HEK293 (cell line): ENCODE results near the gene CD300LG.

ENCODE experiments used
- KLF1 ChIP-seq: fragments of 450-650 bp; formaldehyde crosslinking; IDR thresholded peaks from 2 replicates; pipeline ENCODE4 v1.5.1; 2016; ENCODE audit warnings: missing biosample characterization, missing genetic modification characterization
- KLF8 ChIP-seq: fragments of 450-650 bp; formaldehyde crosslinking; IDR thresholded peaks from 2 replicates; pipeline ENCODE4 v1.5.1; 2016; ENCODE audit warnings: missing biosample characterization, missing genetic modification characterization
- KLF9 ChIP-seq: fragments of 450-650 bp; formaldehyde crosslinking; IDR thresholded peaks from 2 replicates; pipeline ENCODE4 v1.5.1; 2016; ENCODE audit warnings: missing biosample characterization, missing genetic modification characterization, low read depth
- MYNN ChIP-seq: fragments of 450-650 bp; formaldehyde crosslinking; IDR thresholded peaks from 2 replicates; pipeline ENCODE4 v1.5.1; 2016; ENCODE audit warnings: missing biosample characterization, missing genetic modification characterization, borderline replicate concordance
- SP2 ChIP-seq: fragments of 450-650 bp; formaldehyde crosslinking; IDR thresholded peaks from 2 replicates; pipeline ENCODE4 v1.5.1; 2016; ENCODE audit warnings: missing biosample characterization, missing genetic modification characterization
- SP3 ChIP-seq: fragments of 450-650 bp; formaldehyde crosslinking; IDR thresholded peaks from 2 replicates; pipeline ENCODE4 v1.5.1; 2016; ENCODE audit warnings: missing biosample characterization, missing genetic modification characterization
- ZBTB17 ChIP-seq: fragments of 450-650 bp; formaldehyde crosslinking; IDR thresholded peaks from 2 replicates; pipeline ENCODE4 v1.5.1; 2016; ENCODE audit warnings: missing biosample characterization, missing genetic modification characterization
- ZBTB20 ChIP-seq: fragments of 450-650 bp; formaldehyde crosslinking; IDR thresholded peaks from 2 replicates; pipeline ENCODE4 v1.5.1; 2016; ENCODE audit warnings: missing biosample characterization, missing genetic modification characterization
- ZBTB7A ChIP-seq: fragments of 450-650 bp; formaldehyde crosslinking; IDR thresholded peaks from 2 replicates; pipeline ENCODE4 v1.5.1; 2016; ENCODE audit warnings: low read depth, missing biosample characterization, missing genetic modification characterization
- ZBTB8A ChIP-seq: fragments of 450-650 bp; formaldehyde crosslinking; IDR thresholded peaks from 2 replicates; pipeline ENCODE4 v1.5.1; 2016; ENCODE audit warnings: missing biosample characterization, missing genetic modification characterization
- ZFP37 ChIP-seq: fragments of 450-650 bp; formaldehyde crosslinking; IDR thresholded peaks from 2 replicates; pipeline ENCODE4 v1.5.1; 2016; ENCODE audit warnings: missing biosample characterization, missing genetic modification characterization
- ZFP69B ChIP-seq: fragments of 450-650 bp; formaldehyde crosslinking; IDR thresholded peaks from 2 replicates; pipeline ENCODE4 v1.5.1; 2016; ENCODE audit warnings: missing biosample characterization, missing genetic modification characterization
- ZIC2 ChIP-seq: fragments of 450-650 bp; formaldehyde crosslinking; IDR thresholded peaks from 2 replicates; pipeline ENCODE4 v1.5.1; 2016; ENCODE audit warnings: missing biosample characterization, missing genetic modification characterization
- ZNF324 ChIP-seq: fragments of 450-650 bp; formaldehyde crosslinking; IDR thresholded peaks from 2 replicates; pipeline ENCODE4 v1.5.1; 2016; ENCODE audit warnings: missing biosample characterization, missing genetic modification characterization
- ZNF354C ChIP-seq: fragments of 450-650 bp; formaldehyde crosslinking; IDR thresholded peaks from 2 replicates; pipeline ENCODE4 v1.5.1; 2016; ENCODE audit warnings: missing biosample characterization, missing genetic modification characterization, low read depth, borderline replicate concordance
- ZNF404 ChIP-seq: fragments of 450-650 bp; formaldehyde crosslinking; IDR thresholded peaks from 2 replicates; pipeline ENCODE4 v1.5.1; 2017; ENCODE audit warnings: missing biosample characterization, missing genetic modification characterization
- ZNF423 ChIP-seq: fragments of 450-650 bp; formaldehyde crosslinking; IDR thresholded peaks from 2 replicates; pipeline ENCODE4 v1.5.1; 2016; ENCODE audit warnings: missing biosample characterization, missing genetic modification characterization
- ZNF501 ChIP-seq: fragments of 450-650 bp; formaldehyde crosslinking; IDR thresholded peaks from 2 replicates; pipeline ENCODE4 v1.5.1; 2016; ENCODE audit warnings: missing biosample characterization, missing genetic modification characterization
- TF ChIP-seq, protein P1 (sequence below): fragments of 450-650 bp; formaldehyde crosslinking; IDR thresholded peaks from 2 replicates; pipeline ENCODE4 v1.5.1; 2017; ENCODE audit warnings: missing biosample characterization, missing genetic modification characterization
- TF ChIP-seq, protein P2 (sequence below): fragments of 450-650 bp; formaldehyde crosslinking; IDR thresholded peaks from 2 replicates; pipeline ENCODE4 v1.5.1; 2016; ENCODE audit warnings: missing biosample characterization, missing genetic modification characterization
- TF ChIP-seq, protein P3 (sequence below): fragments of 450-650 bp; formaldehyde crosslinking; IDR thresholded peaks from 2 replicates; pipeline ENCODE4 v1.5.1; 2017; ENCODE audit warnings: missing biosample characterization, missing genetic modification characterization

CD300LG gene

DNA sequence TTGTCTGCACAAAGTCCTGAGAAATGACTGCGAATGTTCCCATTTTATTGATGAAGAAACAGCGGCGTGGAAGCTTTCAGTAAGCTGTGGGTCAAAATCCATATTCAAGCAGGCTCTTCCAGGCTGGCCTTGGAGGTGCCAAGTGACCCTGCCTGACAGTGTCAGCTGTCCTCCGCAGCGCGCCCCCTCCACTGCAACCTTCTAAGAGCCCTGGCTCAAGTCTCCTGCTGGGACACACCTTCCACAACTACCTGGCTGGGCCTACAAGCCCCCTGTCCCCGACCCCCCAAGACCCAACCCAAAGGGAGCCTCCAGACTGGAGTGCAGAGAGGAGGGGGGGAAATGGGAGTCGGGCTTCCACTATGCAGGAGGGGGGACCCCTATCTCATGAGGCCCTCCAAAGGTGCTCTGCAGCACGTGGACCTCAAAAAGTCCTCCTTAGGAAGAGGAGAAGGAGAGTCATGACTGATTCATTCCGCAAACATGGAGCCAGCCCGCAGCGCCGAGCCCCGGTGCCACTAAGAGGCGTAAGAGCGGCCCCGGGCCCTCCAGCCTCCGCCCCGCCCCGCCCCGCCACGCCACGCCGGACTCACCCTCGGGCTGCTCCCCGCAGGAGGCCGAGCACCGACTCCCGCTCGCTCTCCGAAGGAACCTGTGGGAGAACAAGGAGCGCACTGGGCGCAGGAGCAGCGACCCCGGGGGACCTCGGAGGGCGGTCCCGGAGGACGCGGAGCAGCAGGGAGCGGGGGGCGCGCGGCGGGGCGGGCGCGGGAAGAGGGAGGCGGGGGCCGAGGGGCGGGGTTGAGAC lies 14.6 kb upstream of the CD300LG start (continued):
- TF ChIP-seq KLF8 (peak; percentile 72; the same call in 1 of the 2 replicates), ZBTB7A (tag by site-specific recombination) (no peak), ZFP69B (tag by site-specific recombination) (0 out of 2 replicates have a peak, but pooled peaks have one; percentile 10), MYNN (tag by site-specific recombination) (no peak), ZFP37 (0 out of 2 replicates have a peak, but pooled peaks have one; percentile 30), ZBTB8A (tag by site-specific recombination) (peak; percentile 64), ZNF324 (tag by site-specific recombination) (no peak), SP2 (tag by site-specific recombination) (peak; percentile 46), ZBTB20 (peak; percentile 91), SP3 (tag by site-specific recombination) (peak; percentile 62), KLF9 (tag by site-specific recombination) (peak; percentile 65; the same call in 1 of the 2 replicates), ZIC2 (peak; percentile 97), ZBTB17 (tag by site-specific recombination) (peak; percentile 53; the same call in 1 of the 2 replicates), ZNF404 (no peak), ZNF354C (tag by site-specific recombination) (no peak), KLF1 (peak; percentile 81), ZNF501 (tag by site-specific recombination) (no peak), ZNF423 (peak; percentile 83)
- TF ChIP-seq, protein P1, sequence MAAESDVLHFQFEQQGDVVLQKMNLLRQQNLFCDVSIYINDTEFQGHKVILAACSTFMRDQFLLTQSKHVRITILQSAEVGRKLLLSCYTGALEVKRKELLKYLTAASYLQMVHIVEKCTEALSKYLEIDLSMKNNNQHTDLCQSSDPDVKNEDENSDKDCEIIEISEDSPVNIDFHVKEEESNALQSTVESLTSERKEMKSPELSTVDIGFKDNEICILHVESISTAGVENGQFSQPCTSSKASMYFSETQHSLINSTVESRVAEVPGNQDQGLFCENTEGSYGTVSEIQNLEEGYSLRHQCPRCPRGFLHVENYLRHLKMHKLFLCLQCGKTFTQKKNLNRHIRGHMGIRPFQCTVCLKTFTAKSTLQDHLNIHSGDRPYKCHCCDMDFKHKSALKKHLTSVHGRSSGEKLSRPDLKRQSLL (tag by site-specific recombination): 0 out of 2 replicates have a peak, but pooled peaks have one; percentile 17
- TF ChIP-seq, protein P2, sequence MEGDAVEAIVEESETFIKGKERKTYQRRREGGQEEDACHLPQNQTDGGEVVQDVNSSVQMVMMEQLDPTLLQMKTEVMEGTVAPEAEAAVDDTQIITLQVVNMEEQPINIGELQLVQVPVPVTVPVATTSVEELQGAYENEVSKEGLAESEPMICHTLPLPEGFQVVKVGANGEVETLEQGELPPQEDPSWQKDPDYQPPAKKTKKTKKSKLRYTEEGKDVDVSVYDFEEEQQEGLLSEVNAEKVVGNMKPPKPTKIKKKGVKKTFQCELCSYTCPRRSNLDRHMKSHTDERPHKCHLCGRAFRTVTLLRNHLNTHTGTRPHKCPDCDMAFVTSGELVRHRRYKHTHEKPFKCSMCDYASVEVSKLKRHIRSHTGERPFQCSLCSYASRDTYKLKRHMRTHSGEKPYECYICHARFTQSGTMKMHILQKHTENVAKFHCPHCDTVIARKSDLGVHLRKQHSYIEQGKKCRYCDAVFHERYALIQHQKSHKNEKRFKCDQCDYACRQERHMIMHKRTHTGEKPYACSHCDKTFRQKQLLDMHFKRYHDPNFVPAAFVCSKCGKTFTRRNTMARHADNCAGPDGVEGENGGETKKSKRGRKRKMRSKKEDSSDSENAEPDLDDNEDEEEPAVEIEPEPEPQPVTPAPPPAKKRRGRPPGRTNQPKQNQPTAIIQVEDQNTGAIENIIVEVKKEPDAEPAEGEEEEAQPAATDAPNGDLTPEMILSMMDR (tag by site-specific recombination): 0 out of 2 replicates have a peak, but pooled peaks have one; percentile 35
- TF ChIP-seq, protein P3, sequence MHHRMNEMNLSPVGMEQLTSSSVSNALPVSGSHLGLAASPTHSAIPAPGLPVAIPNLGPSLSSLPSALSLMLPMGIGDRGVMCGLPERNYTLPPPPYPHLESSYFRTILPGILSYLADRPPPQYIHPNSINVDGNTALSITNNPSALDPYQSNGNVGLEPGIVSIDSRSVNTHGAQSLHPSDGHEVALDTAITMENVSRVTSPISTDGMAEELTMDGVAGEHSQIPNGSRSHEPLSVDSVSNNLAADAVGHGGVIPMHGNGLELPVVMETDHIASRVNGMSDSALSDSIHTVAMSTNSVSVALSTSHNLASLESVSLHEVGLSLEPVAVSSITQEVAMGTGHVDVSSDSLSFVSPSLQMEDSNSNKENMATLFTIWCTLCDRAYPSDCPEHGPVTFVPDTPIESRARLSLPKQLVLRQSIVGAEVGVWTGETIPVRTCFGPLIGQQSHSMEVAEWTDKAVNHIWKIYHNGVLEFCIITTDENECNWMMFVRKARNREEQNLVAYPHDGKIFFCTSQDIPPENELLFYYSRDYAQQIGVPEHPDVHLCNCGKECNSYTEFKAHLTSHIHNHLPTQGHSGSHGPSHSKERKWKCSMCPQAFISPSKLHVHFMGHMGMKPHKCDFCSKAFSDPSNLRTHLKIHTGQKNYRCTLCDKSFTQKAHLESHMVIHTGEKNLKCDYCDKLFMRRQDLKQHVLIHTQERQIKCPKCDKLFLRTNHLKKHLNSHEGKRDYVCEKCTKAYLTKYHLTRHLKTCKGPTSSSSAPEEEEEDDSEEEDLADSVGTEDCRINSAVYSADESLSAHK (tag by site-specific recombination): no peak
